Gastroesophageal sphincter (tissue), 4 donors: ENCODE results near the gene GATAD2A. TPM values are rescaled to one million over a fixed set of nuclear protein-coding genes. Genes with fewer than 3 reads are reported as not detected.
A peak's percentile ranks its signal among the peaks of the same experiment; 100 is the strongest.

Experiments
- ATAC-seq: fragments of 150-250 bp; one replicate; pipeline ENCODE4 v1.9.1; 2016; ENCODE audit warnings: mild to moderate bottlenecking, moderate library complexity
- H3K27ac ChIP-seq, 4 donors: fragments of 200-600 bp; sonication (generic) in 3 of 4; 1 replicate in 3 of 4; 2 replicates in 1 of 4; pipeline ENCODE4 v1.5.1; 2016 to 2019
- H3K27me3 ChIP-seq: fragments of 200-600 bp; sonication (generic); one replicate; pipeline ENCODE4 v1.5.1; 2019
- H3K36me3 ChIP-seq, 2 donors: fragments of 200-600 bp; sonication (generic); one replicate each; pipeline ENCODE4 v1.5.1; 2019; ENCODE audit warnings: control low read depth in 1 of 2
- H3K4me1 ChIP-seq, 3 donors: fragments of 200-600 bp; sonication (generic); 1 replicate in 2 of 3; 2 replicates in 1 of 3; pipeline ENCODE4 v1.5.1; 2016 to 2019; ENCODE audit warnings: control low read depth in 2 of 3
- H3K4me3 ChIP-seq, 2 donors: fragments of 200-600 bp; sonication (generic); one replicate each; pipeline ENCODE4 v1.5.1; 2019; ENCODE audit warnings: mild to moderate bottlenecking in 1 of 2, moderate library complexity in 1 of 2
- H3K9me3 ChIP-seq, 3 donors: fragments of 200-600 bp; sonication (generic); one replicate each; pipeline ENCODE4 v1.5.1; 2017 to 2019; ENCODE audit warnings: control low read depth in 2 of 3
- CTCF ChIP-seq, 4 experiments: fragments of 200-600 bp in 2 of 4; fragments of 450-650 bp in 2 of 4; sonication (generic) in 1 of 4; IDR thresholded peaks; one replicate each; pipeline ENCODE4 v1.5.1; 2017 to 2019; ENCODE audit warnings: antibody characterized with exemption in 4 of 4, mild to moderate bottlenecking in 2 of 4, moderate library complexity in 2 of 4
- EP300 ChIP-seq: sonication (generic); formaldehyde crosslinking; IDR thresholded peaks from one replicate; pipeline ENCODE4 v1.6.1; 2017; ENCODE audit warnings: antibody characterized with exemption, mild to moderate bottlenecking
- POLR2A ChIP-seq, 2 donors: fragments of 450-650 bp; IDR thresholded peaks; one replicate each; pipeline ENCODE4 v1.6.1; 2017; ENCODE audit warnings: antibody characterized with exemption in 2 of 2, mild to moderate bottlenecking in 2 of 2, moderate library complexity in 1 of 2
- POLR2AphosphoS5 ChIP-seq: sonication (generic); formaldehyde crosslinking; IDR thresholded peaks from one replicate; pipeline ENCODE4 v1.6.1; 2017; ENCODE audit warnings: antibody characterized with exemption
- WGBS, 2 donors: methylation state at CpG; one replicate each; pipeline ENCODE4 v1.1.5; 2018; ENCODE audit warnings: low coverage in 1 of 2; 5-methylcytosine and 5-hydroxymethylcytosine counted together
- total RNA-seq, 4 donors: library from RNA; depleted of rRNA; stranded (reverse); fragments of >200 nt; gene quantifications; one replicate each; pipeline ENCODE4 v1.1.0, GENCODE V29; 2016

The GATAD2A gene
- total RNA-seq, 4 donors from 2014 or later: 30.9 to 69.0 (median 36.6) TPM

GRCh38 chr19:19399733-19400433 lies 5.6 kb upstream of the GATAD2A start:
- ATAC-seq: no peak
- no peaks in the 10 kb centered on the region for H3K9me3 ChIP-seq
- TF ChIP-seq POLR2AphosphoS5: no peak
- TF ChIP-seq EP300: no peak
- TF ChIP-seq CTCF (IDR thresholded peaks at IDR 0.05): no peak
- no peak for TF ChIP-seq POLR2A (IDR thresholded peaks at IDR 0.05)
- H3K27ac ChIP-seq: peak overlapping the region in 2 of 4 donors; percentile 2 to 37
- H3K36me3 ChIP-seq: no peaks in the 10 kb centered on the region
- H3K27me3 ChIP-seq: no peaks in the 10 kb centered on the region
- no peak overlapping the region for H3K4me3 ChIP-seq
- WGBS, 2 donors: 20 to 30% methylated on average over 7 to 9 of the region's 9 CpGs
- peaks cover 0 to 43% (median 16%) of the 10 kb centered on the region in 3 donors for H3K4me1 ChIP-seq

GRCh38 chr19:19402656-19403372 lies 2.7 kb upstream of the GATAD2A start:
- Histone ChIP-seq H3K4me1 (peaks cover 0 to 56% (median 26%) of the 10 kb centered on the region in 3 donors), H3K36me3 (no peaks in the 10 kb centered on the region), H3K9me3 (no peaks in the 10 kb centered on the region), H3K27me3 (no peaks in the 10 kb centered on the region), H3K27ac (peak overlapping the region in 2 of 4 donors; percentile 36 to 68), H3K4me3 (no peak overlapping the region)
- TF ChIP-seq POLR2A (IDR thresholded peaks at IDR 0.05) (no peak), CTCF (IDR thresholded peaks at IDR 0.05) (no peak), POLR2AphosphoS5 (no peak), EP300 (no peak)
- WGBS, 2 donors: 89 to 90% methylated on average over 11 of the region's 11 CpGs
- ATAC-seq: no peak

GRCh38 chr19:19403373-19403901 lies 2.0 kb upstream of the GATAD2A start:
- H3K4me3 ChIP-seq: no peak overlapping the region
- peak overlapping the region in 2 of 4 donors; percentile 36 to 68 for H3K27ac ChIP-seq
- H3K9me3 ChIP-seq: no peaks in the 10 kb centered on the region
- peaks cover 0 to 62% (median 26%) of the 10 kb centered on the region in 3 donors for H3K4me1 ChIP-seq
- no peaks in the 10 kb centered on the region for H3K27me3 ChIP-seq
- TF ChIP-seq CTCF (IDR thresholded peaks at IDR 0.05) (no peak), POLR2A (IDR thresholded peaks at IDR 0.05) (no peak), POLR2AphosphoS5 (no peak), EP300 (no peak)
- no peak for ATAC-seq
- 59 to 73% methylated on average over 3 to 5 of the region's 5 CpGs for WGBS, 2 donors
- H3K36me3 ChIP-seq: no peaks in the 10 kb centered on the region

GRCh38 chr19:19405971-19406877 lies 749 bp downstream of the GATAD2A start:
- WGBS, 2 donors: 0% methylated on average over 5 to 7 of the region's 87 CpGs
- Histone ChIP-seq H3K27ac (peak overlapping the region; percentile 74 to 92 (median 91)), H3K4me3 (peak overlapping the region; percentile 96 to 98), H3K4me1 (peaks cover 0 to 73% (median 25%) of the 10 kb centered on the region in 3 donors), H3K9me3 (no peaks in the 10 kb centered on the region), H3K36me3 (no peaks in the 10 kb centered on the region), H3K27me3 (no peaks in the 10 kb centered on the region)
- TF ChIP-seq EP300: no peak
- TF ChIP-seq CTCF (IDR thresholded peaks at IDR 0.05): no peak
- no peak for TF ChIP-seq POLR2A (IDR thresholded peaks at IDR 0.05)
- no peak for TF ChIP-seq POLR2AphosphoS5
- ATAC-seq: peak; percentile 4
